SK-N-MC (cell line): ENCODE results near the gene B2M.

Experiments used
- EZH2 ChIP-seq: fragments of 200-600 bp; sonication (generic); IDR thresholded peaks from one replicate; pipeline ENCODE4 v1.6.1; 2017; ENCODE audit warnings: antibody characterized with exemption
- POLR2AphosphoS5 ChIP-seq: IDR thresholded peaks from 2 replicates; pipeline ENCODE4 v1.6.1; 2012; ENCODE audit warnings: mild to moderate bottlenecking, low read depth, low read length, borderline replicate concordance

- no peak for TF ChIP-seq EZH2
- no peak for TF ChIP-seq POLR2AphosphoS5
Observed at GRCh38 chr15:44706946-44707636, 4.2 kb upstream of the B2M start.
